Trophoblast cell (in vitro differentiated cells and primary cell): ENCODE measurements around the gene NDC1.

ENCODE experiments used
- DNase-seq, 2 donors: peaks; one replicate each; pipeline ENCODE4 v3.0.0-alpha.2; 2016
- H2AFZ ChIP-seq: 2 replicates; pipeline ENCODE4 v1.6.1; 2013; ENCODE audit warnings: low read length, moderate library complexity, mild to moderate bottlenecking; ENCODE audit not compliant: insufficient read depth, poor library complexity
- H2AK5ac ChIP-seq: 2 replicates; pipeline ENCODE4 v1.6.1; 2013; ENCODE audit warnings: mild to moderate bottlenecking, low read length
- H2BK120ac ChIP-seq: 2 replicates; pipeline ENCODE4 v1.6.1; 2013; ENCODE audit warnings: low read length, mild to moderate bottlenecking, moderate library complexity; ENCODE audit not compliant: insufficient read depth, poor library complexity
- H2BK12ac ChIP-seq: 2 replicates; pipeline ENCODE4 v1.6.1; 2013; ENCODE audit warnings: mild to moderate bottlenecking, low read length, moderate library complexity
- H2BK5ac ChIP-seq: 2 replicates; pipeline ENCODE4 v1.6.1; 2013; ENCODE audit warnings: low read length, low read depth, moderate library complexity, mild to moderate bottlenecking; ENCODE audit not compliant: poor library complexity
- H3K14ac ChIP-seq: 2 replicates; pipeline ENCODE4 v1.6.1; 2013; ENCODE audit warnings: mild to moderate bottlenecking, low read length
- H3K18ac ChIP-seq: 2 replicates; pipeline ENCODE4 v1.6.1; 2013; ENCODE audit warnings: mild to moderate bottlenecking, low read length
- H3K23ac ChIP-seq: 2 replicates; pipeline ENCODE4 v1.6.1; 2013; ENCODE audit warnings: low read length
- H3K27ac ChIP-seq: 2 replicates; pipeline ENCODE4 v1.5.1; 2013; ENCODE audit warnings: low read depth, mild to moderate bottlenecking, inconsistent platforms, low read length, moderate library complexity
- H3K27me3 ChIP-seq: 2 replicates; pipeline ENCODE4 v1.6.1; 2013; ENCODE audit warnings: inconsistent platforms, mild to moderate bottlenecking, low read length, moderate library complexity; ENCODE audit not compliant: insufficient read depth
- H3K36me3 ChIP-seq, 2 experiments: 1 replicate in 1 of 2; 2 replicates in 1 of 2; pipeline ENCODE4 v1.6.1; 2013; ENCODE audit warnings: low read length in 2 of 2, mild to moderate bottlenecking in 2 of 2, moderate library complexity in 1 of 2; ENCODE audit not compliant: insufficient read depth in 2 of 2, control insufficient read depth in 1 of 2
- H3K4ac ChIP-seq: 2 replicates; pipeline ENCODE4 v1.6.1; 2013; ENCODE audit warnings: low read depth, mild to moderate bottlenecking, low read length, moderate library complexity
- H3K4me1 ChIP-seq, 2 experiments: 1 replicate in 1 of 2; 2 replicates in 1 of 2; pipeline ENCODE4 v1.6.1; 2013; ENCODE audit warnings: low read length in 2 of 2, mild to moderate bottlenecking in 2 of 2, moderate library complexity in 1 of 2; ENCODE audit not compliant: insufficient read depth in 2 of 2, control insufficient read depth in 1 of 2
- H3K4me2 ChIP-seq: 2 replicates; pipeline ENCODE4 v1.6.1; 2013; ENCODE audit warnings: inconsistent platforms, mild to moderate bottlenecking, low read length, moderate library complexity
- H3K4me3 ChIP-seq: 2 replicates; pipeline ENCODE4 v1.5.1; 2013; ENCODE audit warnings: mild to moderate bottlenecking, low read depth, low read length, inconsistent platforms
- H3K79me1 ChIP-seq: one replicate; pipeline ENCODE4 v1.6.1; 2013; ENCODE audit warnings: low read length
- H3K79me2 ChIP-seq: 2 replicates; pipeline ENCODE4 v1.6.1; 2013; ENCODE audit warnings: low read length, mild to moderate bottlenecking; ENCODE audit not compliant: control insufficient read depth, insufficient read depth, poor library complexity
- H3K9ac ChIP-seq: 2 replicates; pipeline ENCODE4 v1.6.1; 2013; ENCODE audit warnings: mild to moderate bottlenecking, low read length
- H3K9me3 ChIP-seq: 2 replicates; pipeline ENCODE4 v1.6.1; 2013; ENCODE audit warnings: low read depth, mild to moderate bottlenecking, control low read depth, inconsistent platforms, low read length; ENCODE audit not compliant: insufficient read depth
- H4K12ac ChIP-seq: 2 replicates; pipeline ENCODE4 v1.6.1; 2013; ENCODE audit warnings: low read depth, mild to moderate bottlenecking, low read length, moderate library complexity
- H4K8ac ChIP-seq: 2 replicates; pipeline ENCODE4 v1.6.1; 2013; ENCODE audit warnings: low read depth, mild to moderate bottlenecking, low read length, moderate library complexity
- H4K91ac ChIP-seq: one replicate; pipeline ENCODE4 v1.6.1; 2013; ENCODE audit warnings: low read depth, mild to moderate bottlenecking, low read length, moderate library complexity
- WGBS: extraction: QIAGEN DNeasy Blood & Tissue Kit; methylation state at CpG from one replicate; pipeline ENCODE4 v1.1.7; 2013; ENCODE audit warnings: missing lambda C conversion rate; ENCODE audit not compliant: insufficient read length, insufficient coverage; ENCODE audit errors: extremely low coverage; 5-methylcytosine and 5-hydroxymethylcytosine counted together

NDC1 gene

DNA sequence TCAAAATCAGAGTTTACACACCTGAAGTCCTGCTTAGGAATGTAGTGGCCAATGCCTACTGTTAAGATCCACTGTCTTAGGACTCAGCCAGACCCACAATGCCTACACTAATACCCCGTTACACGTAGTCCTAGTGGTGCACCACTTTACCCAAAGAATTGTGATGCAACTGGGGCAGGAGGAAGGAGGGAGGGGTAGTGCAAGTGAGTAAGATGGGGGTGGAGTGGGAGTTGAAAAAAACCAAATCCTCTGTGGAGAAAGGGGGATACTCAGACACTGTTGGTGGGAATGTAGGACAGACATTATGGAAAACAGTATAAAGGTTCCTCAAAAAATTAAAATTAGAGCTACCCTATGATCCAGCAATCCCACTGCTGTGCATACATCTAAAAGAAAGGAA is 118.6 kb downstream of the NDC1 start:
- Histone ChIP-seq H2BK5ac (no peak overlapping the region), H3K9ac (no peak overlapping the region), H4K8ac (no peak overlapping the region), H4K12ac (no peak overlapping the region), H2AK5ac (no peak overlapping the region), H3K4me1 (no peaks in the 10 kb centered on the region), H3K79me1 (no peaks in the 10 kb centered on the region), H3K23ac (no peak overlapping the region), H3K9me3 (peaks cover 2% of the 10 kb centered on the region), H3K27ac (no peak overlapping the region), H3K79me2 (no peaks in the 10 kb centered on the region), H3K18ac (no peak overlapping the region), H2AFZ (no peak overlapping the region), H3K36me3 (no peaks in the 10 kb centered on the region), H2BK120ac (no peak overlapping the region), H3K4me3 (no peak overlapping the region), H3K27me3 (no peaks in the 10 kb centered on the region), H3K4ac (no peak overlapping the region), H3K4me2 (no peak overlapping the region), H3K14ac (no peak overlapping the region), H4K91ac (no peak overlapping the region), H2BK12ac (no peak overlapping the region)
- DNase-seq: no peak
- WGBS: no CpG with 5 or more reads among the region's 2 CpGs

DNA sequence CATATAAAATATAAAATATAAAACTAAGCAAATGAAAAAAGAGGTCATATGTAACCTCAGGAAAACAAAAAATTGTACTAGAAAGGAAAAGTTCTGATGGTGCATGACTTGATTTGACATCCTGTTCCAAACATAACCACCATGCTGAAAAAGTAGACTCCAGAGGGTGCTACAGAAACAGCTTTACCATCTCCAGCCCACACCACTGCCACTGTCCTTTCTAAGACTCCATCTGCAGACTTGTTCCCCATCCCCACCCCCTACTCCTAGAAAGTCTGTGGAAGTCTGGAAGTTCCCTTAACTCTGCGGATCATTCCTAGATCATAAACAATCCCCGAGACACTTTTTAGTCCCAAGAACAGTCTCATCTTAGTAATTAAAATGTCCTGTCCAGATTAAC is 119.7 kb downstream of the NDC1 start:
- Histone ChIP-seq H2AFZ (no peak overlapping the region), H2BK120ac (no peak overlapping the region), H3K79me2 (no peaks in the 10 kb centered on the region), H3K14ac (no peak overlapping the region), H3K4me1 (no peaks in the 10 kb centered on the region), H3K9me3 (no peaks in the 10 kb centered on the region), H3K9ac (no peak overlapping the region), H3K79me1 (no peaks in the 10 kb centered on the region), H3K18ac (no peak overlapping the region), H3K27ac (no peak overlapping the region), H3K4me3 (no peak overlapping the region), H4K12ac (no peak overlapping the region), H4K8ac (no peak overlapping the region), H2AK5ac (no peak overlapping the region), H2BK12ac (no peak overlapping the region), H3K4me2 (no peak overlapping the region), H3K36me3 (no peaks in the 10 kb centered on the region), H3K4ac (no peak overlapping the region), H4K91ac (no peak overlapping the region), H2BK5ac (no peak overlapping the region), H3K23ac (no peak overlapping the region), H3K27me3 (no peaks in the 10 kb centered on the region)
- WGBS: no CpG with 5 or more reads among the region's 2 CpGs
- DNase-seq: no peak

DNA sequence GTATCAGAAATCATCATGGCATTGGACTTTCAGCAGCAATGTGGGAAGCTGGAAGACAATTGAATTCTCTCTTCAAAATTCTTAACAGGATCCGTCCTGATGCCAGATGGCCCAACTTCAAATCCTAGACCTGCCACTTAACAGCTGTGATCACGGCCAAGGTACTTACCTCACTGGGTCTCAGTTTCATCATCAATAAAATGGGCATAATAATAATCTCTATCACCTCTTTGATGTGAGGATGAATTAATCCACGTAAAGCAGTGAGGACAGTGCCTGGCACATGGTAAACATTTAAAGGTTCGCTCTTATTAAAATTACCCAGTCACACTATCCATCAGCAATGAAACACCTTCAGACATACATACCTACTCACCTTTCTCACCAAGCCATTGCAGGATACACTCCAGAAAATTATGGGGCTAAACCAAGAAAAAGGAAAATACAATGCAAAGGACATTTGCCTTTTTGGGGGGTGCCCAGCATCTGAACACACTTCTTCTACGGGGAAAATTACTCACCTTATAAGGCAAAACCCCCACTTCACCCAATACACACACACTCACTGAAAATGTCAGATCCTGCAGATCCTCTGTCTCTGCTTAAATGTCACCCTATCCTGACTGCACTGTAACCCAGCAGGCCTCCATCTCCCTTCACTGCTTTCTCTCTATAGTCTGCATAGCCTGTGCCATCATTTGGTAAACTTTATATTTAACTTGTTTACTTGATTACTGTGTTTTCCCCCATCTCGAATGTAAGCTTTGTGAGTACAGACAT is 120.9 kb downstream of the NDC1 start:
- Histone ChIP-seq H2BK120ac (no peak overlapping the region), H4K8ac (no peak overlapping the region), H3K27me3 (no peaks in the 10 kb centered on the region), H3K27ac (no peak overlapping the region), H3K79me1 (no peaks in the 10 kb centered on the region), H2BK12ac (no peak overlapping the region), H3K4ac (no peak overlapping the region), H3K4me1 (no peaks in the 10 kb centered on the region), H3K9ac (no peak overlapping the region), H3K79me2 (no peaks in the 10 kb centered on the region), H4K91ac (no peak overlapping the region), H3K23ac (no peak overlapping the region), H3K9me3 (no peaks in the 10 kb centered on the region), H4K12ac (no peak overlapping the region), H2BK5ac (no peak overlapping the region), H3K4me2 (no peak overlapping the region), H3K4me3 (no peak overlapping the region), H3K36me3 (no peaks in the 10 kb centered on the region), H2AFZ (no peak overlapping the region), H3K18ac (no peak overlapping the region), H2AK5ac (no peak overlapping the region), H3K14ac (no peak overlapping the region)
- WGBS: no CpG with 5 or more reads among the region's 6 CpGs
- no peak for DNase-seq

DNA sequence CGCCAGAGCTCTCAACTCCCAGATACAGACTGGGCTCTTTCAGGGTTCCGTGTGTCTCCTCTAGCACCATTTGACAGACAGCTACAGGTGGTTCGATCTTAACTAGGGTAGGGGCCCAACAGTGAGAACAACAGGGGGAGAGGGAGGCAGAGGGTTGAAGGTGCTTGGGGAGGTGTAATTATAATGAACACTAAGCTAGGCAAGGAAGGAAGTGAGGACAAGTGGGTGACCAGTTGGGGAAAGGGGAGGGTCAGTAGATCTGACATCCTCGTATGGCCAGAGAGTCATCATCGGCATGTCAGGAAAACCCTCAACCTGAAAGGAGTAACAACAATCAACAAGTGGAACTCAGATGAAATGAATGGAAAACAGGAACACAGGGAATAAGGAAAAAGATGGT is 121.9 kb downstream of the NDC1 start:
- Histone ChIP-seq H4K91ac (no peak overlapping the region), H2AFZ (no peak overlapping the region), H3K4me1 (no peaks in the 10 kb centered on the region), H3K9me3 (no peaks in the 10 kb centered on the region), H3K27ac (no peak overlapping the region), H4K12ac (no peak overlapping the region), H2BK12ac (no peak overlapping the region), H4K8ac (no peak overlapping the region), H2BK120ac (no peak overlapping the region), H3K23ac (no peak overlapping the region), H3K4ac (no peak overlapping the region), H3K14ac (no peak overlapping the region), H3K36me3 (no peaks in the 10 kb centered on the region), H3K4me3 (no peak overlapping the region), H3K9ac (no peak overlapping the region), H3K79me2 (no peaks in the 10 kb centered on the region), H3K27me3 (no peaks in the 10 kb centered on the region), H2AK5ac (no peak overlapping the region), H2BK5ac (no peak overlapping the region), H3K18ac (no peak overlapping the region), H3K79me1 (no peaks in the 10 kb centered on the region), H3K4me2 (no peak overlapping the region)
- no peak for DNase-seq
- no CpG with 5 or more reads among the region's 5 CpGs for WGBS
